WI38 (cell line): ENCODE results near the gene LDAH.

Experiments used
- H3K4me3 ChIP-seq: 2 replicates; pipeline ENCODE4 v1.5.1; 2011; ENCODE audit warnings: low read depth, mild to moderate bottlenecking, control low read depth, low read length
- TF ChIP-seq, protein P1 (sequence below): IDR thresholded peaks from 2 replicates; pipeline ENCODE4 v1.5.1; 2012; ENCODE audit warnings: low read depth, mild to moderate bottlenecking, control low read depth, low read length

Gene LDAH

DNA sequence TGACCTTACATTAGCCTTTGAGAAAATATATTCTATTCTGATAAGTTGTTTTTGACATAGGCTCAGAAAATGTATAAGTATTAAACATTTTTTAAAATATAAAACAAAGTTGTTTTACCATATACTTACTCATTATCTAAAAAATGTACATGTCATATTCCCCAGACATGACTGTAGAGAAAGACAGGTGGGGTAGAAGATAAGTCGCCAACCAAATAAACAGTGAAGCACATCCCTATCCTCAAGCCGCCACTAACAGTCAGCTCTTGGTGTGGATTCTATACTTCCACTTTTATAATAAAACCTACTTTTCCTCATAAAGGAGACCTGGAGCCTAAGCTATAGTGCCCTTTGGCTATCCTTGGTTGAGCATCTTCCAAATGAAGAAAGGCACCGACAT lies 129.6 kb downstream of the LDAH start:
- TF ChIP-seq, protein P1, sequence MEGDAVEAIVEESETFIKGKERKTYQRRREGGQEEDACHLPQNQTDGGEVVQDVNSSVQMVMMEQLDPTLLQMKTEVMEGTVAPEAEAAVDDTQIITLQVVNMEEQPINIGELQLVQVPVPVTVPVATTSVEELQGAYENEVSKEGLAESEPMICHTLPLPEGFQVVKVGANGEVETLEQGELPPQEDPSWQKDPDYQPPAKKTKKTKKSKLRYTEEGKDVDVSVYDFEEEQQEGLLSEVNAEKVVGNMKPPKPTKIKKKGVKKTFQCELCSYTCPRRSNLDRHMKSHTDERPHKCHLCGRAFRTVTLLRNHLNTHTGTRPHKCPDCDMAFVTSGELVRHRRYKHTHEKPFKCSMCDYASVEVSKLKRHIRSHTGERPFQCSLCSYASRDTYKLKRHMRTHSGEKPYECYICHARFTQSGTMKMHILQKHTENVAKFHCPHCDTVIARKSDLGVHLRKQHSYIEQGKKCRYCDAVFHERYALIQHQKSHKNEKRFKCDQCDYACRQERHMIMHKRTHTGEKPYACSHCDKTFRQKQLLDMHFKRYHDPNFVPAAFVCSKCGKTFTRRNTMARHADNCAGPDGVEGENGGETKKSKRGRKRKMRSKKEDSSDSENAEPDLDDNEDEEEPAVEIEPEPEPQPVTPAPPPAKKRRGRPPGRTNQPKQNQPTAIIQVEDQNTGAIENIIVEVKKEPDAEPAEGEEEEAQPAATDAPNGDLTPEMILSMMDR, result no peak
- no peak overlapping the region for H3K4me3 ChIP-seq

DNA sequence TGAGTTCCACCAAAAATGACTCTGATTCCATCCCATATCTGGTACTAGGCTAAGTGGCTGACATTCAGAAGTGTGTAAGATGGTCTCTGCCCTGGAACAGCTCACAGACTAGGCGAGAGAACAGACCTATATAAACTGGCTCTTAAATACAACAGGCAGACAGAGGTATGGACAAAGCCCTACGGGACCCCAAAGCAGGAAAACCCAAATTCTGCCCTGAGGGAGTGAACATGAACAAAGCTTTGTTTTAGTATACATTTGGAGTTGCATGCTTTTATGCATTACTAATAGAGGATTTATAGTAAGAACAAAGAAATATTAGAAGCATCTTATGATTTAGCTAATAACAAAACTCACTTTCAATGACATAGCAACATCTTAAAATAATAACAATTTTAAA lies 130.8 kb downstream of the LDAH start:
- TF ChIP-seq, protein P1, result no peak
- H3K4me3 ChIP-seq, result no peak overlapping the region

DNA sequence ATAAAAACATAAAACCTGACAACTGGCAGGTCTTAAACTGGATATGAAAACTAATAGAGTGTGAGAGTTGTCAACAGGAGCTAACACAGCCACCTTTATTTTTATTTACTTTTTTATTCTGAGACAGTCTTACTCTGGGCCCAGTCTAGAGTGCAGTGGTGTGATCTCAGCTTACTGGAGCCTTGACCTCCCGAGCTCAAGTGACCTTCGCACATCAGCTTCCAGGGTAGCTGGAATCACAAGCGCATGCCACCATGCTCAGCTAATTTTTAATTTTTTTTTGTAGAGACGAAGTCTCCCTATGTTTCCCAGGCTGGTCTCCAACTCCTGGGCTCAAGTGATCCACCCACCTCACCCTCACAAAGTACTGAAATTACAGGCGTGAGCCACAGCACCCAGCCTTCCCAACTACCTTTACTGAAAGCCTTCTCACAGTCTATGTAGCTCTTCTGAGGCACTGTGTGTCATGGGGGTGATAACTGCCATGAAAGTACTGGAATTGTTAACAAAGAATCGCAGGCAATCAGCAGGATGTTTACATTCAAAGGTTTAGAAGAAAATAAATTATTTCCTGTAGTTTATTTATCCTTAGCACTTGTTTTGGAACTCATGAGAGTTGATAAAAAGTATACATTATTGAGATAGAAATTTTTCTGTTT lies 131.7 kb downstream of the LDAH start:
- TF ChIP-seq, protein P1, result no peak

DNA sequence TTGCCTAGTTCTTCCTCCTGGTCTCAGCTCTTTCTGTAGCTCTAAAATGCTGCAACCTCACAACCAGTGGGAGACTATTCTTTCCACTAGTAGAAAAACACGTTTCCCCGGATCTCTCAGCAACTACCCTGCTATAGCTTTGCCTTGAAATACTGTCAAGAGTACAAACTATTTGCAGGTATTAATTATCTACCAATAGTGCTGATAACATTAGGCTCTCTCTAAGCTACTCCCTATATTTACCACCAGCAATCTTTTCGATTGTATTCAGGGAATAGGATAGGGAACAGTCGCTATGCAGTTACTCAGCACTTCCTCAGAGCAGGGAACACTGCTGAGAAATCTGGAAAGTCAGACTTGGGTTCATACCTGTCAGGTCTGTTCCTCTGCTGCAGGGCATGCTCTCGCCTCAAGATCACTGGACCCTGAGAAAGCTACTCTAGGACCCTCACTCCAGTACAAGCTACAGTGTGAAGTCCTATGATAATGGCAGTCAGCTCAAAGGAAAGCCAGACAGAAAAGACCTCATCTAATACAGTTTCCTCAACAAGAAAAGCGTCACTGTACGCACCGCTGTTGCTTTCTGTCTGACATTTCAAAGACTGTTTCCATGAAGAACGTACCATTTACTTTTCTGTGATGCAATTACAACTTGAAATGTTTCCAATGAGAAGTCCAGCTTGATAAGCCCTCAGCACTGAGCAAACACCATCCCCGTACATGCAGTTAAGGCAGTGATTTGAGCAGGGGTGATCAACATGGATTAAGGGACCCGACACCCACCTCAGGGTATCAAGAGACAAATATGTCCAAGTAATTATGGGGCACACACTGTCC lies 133.3 kb downstream of the LDAH start:
- TF ChIP-seq, protein P1, result no peak
- no peak overlapping the region for H3K4me3 ChIP-seq

More for the DNA sequence above, 131.7 kb downstream of the LDAH start:
- no peak overlapping the region for H3K4me3 ChIP-seq

DNA sequence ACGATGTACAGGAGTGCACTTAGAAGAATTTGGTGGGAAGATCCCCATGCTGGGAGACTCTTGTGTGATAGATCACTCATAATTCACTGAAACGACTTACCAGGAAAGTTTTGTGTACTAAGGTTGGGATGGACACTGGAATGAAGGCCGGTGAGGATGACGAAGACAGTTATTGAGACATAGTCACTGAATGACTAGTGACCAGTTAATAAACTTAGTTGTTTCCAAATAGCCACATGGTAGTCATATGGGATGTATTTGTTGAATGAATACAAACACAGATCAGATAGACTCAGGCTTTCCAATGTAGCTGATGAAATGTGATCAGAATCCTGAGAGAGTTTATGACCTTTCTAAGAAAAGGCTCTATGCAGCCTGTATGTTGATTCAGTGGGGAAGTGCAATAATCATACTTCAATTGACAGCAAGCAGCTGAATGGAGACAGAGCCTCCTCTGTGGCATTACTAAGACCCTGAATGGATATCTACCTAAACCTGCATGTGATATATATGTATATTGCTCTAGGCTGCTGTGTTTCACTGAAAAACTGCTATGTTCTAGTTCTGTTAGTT lies 135.6 kb downstream of the LDAH start:
- TF ChIP-seq, protein P1, result no peak
- H3K4me3 ChIP-seq, result no peak overlapping the region

DNA sequence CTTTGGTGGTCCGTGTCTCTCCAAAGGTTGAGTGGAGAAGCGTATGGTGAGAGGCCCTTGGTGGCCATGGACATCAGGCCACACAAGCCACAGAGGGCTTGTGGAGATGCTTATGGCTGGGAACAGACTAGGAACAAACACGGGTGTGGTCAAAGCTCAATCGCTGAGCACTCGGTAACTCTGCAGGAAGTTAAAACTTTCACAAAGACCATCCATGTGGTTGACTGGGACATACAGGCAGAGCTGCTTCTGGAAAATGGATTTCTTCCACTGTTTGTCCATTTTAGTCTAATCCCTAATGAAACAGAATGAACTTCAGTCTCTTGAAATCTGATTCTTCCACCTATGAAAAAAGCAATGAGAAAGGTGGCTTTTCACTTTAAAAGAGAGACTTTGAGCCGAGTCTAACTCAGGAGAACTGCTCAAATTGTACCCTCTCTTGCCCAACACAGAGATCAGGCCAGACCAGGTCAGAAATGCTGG lies 138.3 kb downstream of the LDAH start:
- TF ChIP-seq, protein P1, result no peak
- no peak overlapping the region for H3K4me3 ChIP-seq
